ENCODE results near the gene KCNN3. TPM values are rescaled to one million over a fixed set of nuclear protein-coding genes. Genes with fewer than 3 reads are reported as not detected.

The KCNN3 gene
- total RNA-seq, 1 experiment from 2014 or later = 1.3 TPM

GRCh38 chr1:154718566-154718965 is 151.5 kb downstream of the KCNN3 start (continued):
- no peak for TF ChIP-seq CTCF (IDR thresholded peaks at IDR 0.05)
- TF ChIP-seq ZBTB21 (CRISPR knock-in tag; IDR thresholded peaks at IDR 0.05; ENCODE audit: borderline replicate concordance) = no peak
- TF ChIP-seq FOXJ3 (CRISPR knock-in tag; IDR thresholded peaks at IDR 0.05; ENCODE audit: borderline replicate concordance) = no peak
- no peak for TF ChIP-seq TEAD4 (CRISPR knock-in tag; IDR thresholded peaks at IDR 0.05)
- no peak for TF ChIP-seq ATF2 (CRISPR knock-in tag; IDR thresholded peaks at IDR 0.05; ENCODE audit: borderline replicate concordance, low read depth)
- no peak for TF ChIP-seq JUN (CRISPR knock-in tag; IDR thresholded peaks at IDR 0.05)
- no peak for TF ChIP-seq ESRRA (CRISPR knock-in tag; IDR thresholded peaks at IDR 0.05; ENCODE audit: borderline replicate concordance)
- TF ChIP-seq EMX1 (CRISPR knock-in tag; IDR thresholded peaks at IDR 0.05) = no peak
- TF ChIP-seq SOX15 (CRISPR knock-in tag; IDR thresholded peaks at IDR 0.05) = no peak
- TF ChIP-seq ZNF425 (CRISPR knock-in tag; conservative IDR thresholded peaks at IDR 0.05) = no peak

GRCh38 chr1:154717528-154717924 is 152.6 kb downstream of the KCNN3 start:
- ATAC-seq = no peak
- POLR2A ChIA-PET = no interaction called here
- CTCF ChIA-PET = interaction anchor here (1.9 kb wide), 1 partner anchor 10 kb away, joined by 4 read pairs; no protein-coding TSS in a partner anchor

More at GRCh38 chr1:154717528-154717924, 152.6 kb downstream of the KCNN3 start:
- TF ChIP-seq MXD4 (CRISPR knock-in tag; IDR thresholded peaks at IDR 0.05; ENCODE audit: borderline replicate concordance) (no peak), AR (CRISPR knock-in tag; IDR thresholded peaks at IDR 0.05) (no peak), ZNF396 (CRISPR knock-in tag; IDR thresholded peaks at IDR 0.05; ENCODE audit: borderline replicate concordance) (no peak), ZNF416 (CRISPR knock-in tag; IDR thresholded peaks at IDR 0.05) (no peak), AFF4 (CRISPR knock-in tag; IDR thresholded peaks at IDR 0.05; ENCODE audit: borderline replicate concordance) (no peak)
- Mint-ChIP-seq H3K4me3 (no peak overlapping the region), H3K36me3 (no peaks in the 10 kb centered on the region), H3K4me1 (peaks cover 2% of the 10 kb centered on the region; the same call in 1 of the 2 replicates), H3K27ac (no peak overlapping the region), H3K27me3 (ENCODE audit: low read depth) (no peaks in the 10 kb centered on the region), H3K9me3 (no peaks in the 10 kb centered on the region)
- DNase-seq (ENCODE audit: low spot score) = no peak

Measured in WTC11 (cell line).